ENCODE data around the gene COX18. TPM values are rescaled to one million over a fixed set of nuclear protein-coding genes. Genes with fewer than 3 reads are reported as not detected.

COX18 gene
- total RNA-seq, 4 donors from 2014 or later: 7.4 to 15.0 (median 12.7) TPM

GRCh38 chr4:73010789-73011628 lies 58.5 kb downstream of the COX18 start:
- H3K4me3 ChIP-seq: no peak overlapping the region
- H3K27me3 ChIP-seq: no peaks in the 10 kb centered on the region
- H3K4me1 ChIP-seq: no peaks in the 10 kb centered on the region
- intact Hi-C loops (cut with DNase I; ENCODE audit: low total_unique reads): no loop called here
- no peak overlapping the region for H3K27ac ChIP-seq
- H3K36me3 ChIP-seq: no peaks in the 10 kb centered on the region
- TF ChIP-seq POLR2A (IDR thresholded peaks at IDR 0.05) (no peak), CTCF (IDR thresholded peaks at IDR 0.05 in 4 of 5, conservative IDR thresholded peaks at IDR 0.05 in 1 of 5) (no peak)
- no peaks in the 10 kb centered on the region for H3K9me3 ChIP-seq
- in situ Hi-C loops (cut with MboI; ENCODE audit: low sequenced_read_pairs in 4 of 4): loop anchor here in 1 of 4 donors (25.0 kb wide), 3 partner anchors 299 to 699 kb away; no protein-coding TSS in a partner anchor
- ATAC-seq (no peak), DNase-seq (no peak)

GRCh38 chr4:73007526-73008100 lies 61.9 kb downstream of the COX18 start:
- no peak for TF ChIP-seq POLR2A (IDR thresholded peaks at IDR 0.05)
- no peak for TF ChIP-seq CTCF (IDR thresholded peaks at IDR 0.05 in 4 of 5, conservative IDR thresholded peaks at IDR 0.05 in 1 of 5)
- no peak overlapping the region for H3K27ac ChIP-seq
- H3K4me1 ChIP-seq: no peaks in the 10 kb centered on the region
- H3K9me3 ChIP-seq: no peaks in the 10 kb centered on the region
- ATAC-seq (no peak), DNase-seq (no peak)
- in situ Hi-C loops (cut with MboI; ENCODE audit: low sequenced_read_pairs in 4 of 4) (loop anchor here in 1 of 4 donors (25.0 kb wide), 3 partner anchors 295 to 695 kb away; no protein-coding TSS in a partner anchor), intact Hi-C loops (cut with DNase I; ENCODE audit: low total_unique reads) (no loop called here)
- H3K27me3 ChIP-seq: no peaks in the 10 kb centered on the region
- no peak overlapping the region for H3K4me3 ChIP-seq
- no peaks in the 10 kb centered on the region for H3K36me3 ChIP-seq

- in situ Hi-C loops (cut with MboI; ENCODE audit: low sequenced_read_pairs in 4 of 4): loop anchor here in 1 of 4 donors (25.0 kb wide), 3 partner anchors 294 to 694 kb away; no protein-coding TSS in a partner anchor
- no peak overlapping the region for H3K27ac ChIP-seq
- no peak overlapping the region for H3K4me3 ChIP-seq
- TF ChIP-seq POLR2A (IDR thresholded peaks at IDR 0.05) (no peak), CTCF (IDR thresholded peaks at IDR 0.05 in 4 of 5, conservative IDR thresholded peaks at IDR 0.05 in 1 of 5) (no peak)
- ATAC-seq (no peak), DNase-seq (no peak)
- intact Hi-C loops (cut with DNase I; ENCODE audit: low total_unique reads): no loop called here
- no peaks in the 10 kb centered on the region for H3K4me1 ChIP-seq
- H3K27me3 ChIP-seq: no peaks in the 10 kb centered on the region
- no peaks in the 10 kb centered on the region for H3K9me3 ChIP-seq
- no peaks in the 10 kb centered on the region for H3K36me3 ChIP-seq
Measured at GRCh38 chr4:73006286-73006990, 63.1 kb downstream of the COX18 start.

DNA sequence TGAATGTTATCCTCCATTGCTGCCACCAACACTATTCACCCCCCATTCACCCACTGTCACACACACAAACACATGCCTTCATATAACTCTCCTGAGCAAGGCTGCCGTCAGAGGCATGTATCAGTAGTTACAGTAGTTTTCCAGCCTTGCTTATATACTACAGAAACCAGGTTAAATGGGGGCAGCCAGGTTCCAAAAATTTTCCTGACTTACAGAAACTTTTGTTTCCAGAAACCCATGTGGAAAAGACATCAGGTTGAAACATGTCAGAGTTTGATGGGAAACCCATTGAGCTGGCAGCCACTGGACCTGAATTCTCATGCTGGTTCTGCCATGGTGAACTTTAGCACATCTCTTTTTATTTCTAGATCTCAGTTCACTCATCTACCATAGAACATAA lies 64.0 kb downstream of the COX18 start:
- intact Hi-C loops (cut with DNase I; ENCODE audit: low total_unique reads): no loop called here
- DNase-seq: no peak
- Histone ChIP-seq H3K4me1 (no peaks in the 10 kb centered on the region), H3K27ac (no peak overlapping the region), H3K27me3 (no peaks in the 10 kb centered on the region), H3K9me3 (no peaks in the 10 kb centered on the region), H3K36me3 (no peaks in the 10 kb centered on the region), H3K4me3 (no peak overlapping the region)
- in situ Hi-C loops (cut with MboI; ENCODE audit: low sequenced_read_pairs in 4 of 4): loop anchor here in 1 of 4 donors (25.0 kb wide), 3 partner anchors 293 to 693 kb away; no protein-coding TSS in a partner anchor
- no peak for TF ChIP-seq POLR2A (IDR thresholded peaks at IDR 0.05)
- no peak for TF ChIP-seq CTCF (IDR thresholded peaks at IDR 0.05 in 4 of 5, conservative IDR thresholded peaks at IDR 0.05 in 1 of 5)
- no peak for ATAC-seq

Other genes starting within 250 kb of the COX18 start
- gene ANKRD17, start 189.1 kb upstream of the COX18 start, total RNA-seq: 10 to 100 TPM; 40.8 to 68.5 (median 54.8) TPM

Measured in gastrocnemius medialis (tissue), 4 donors.